Neural cell (in vitro differentiated cells): ENCODE results near the gene MTCH1. TPM values are rescaled to one million over a fixed set of nuclear protein-coding genes. Genes with fewer than 3 reads are reported as not detected.

ENCODE experiments used
- H2AFZ ChIP-seq: fragments of 200-600, 300-800 bp; sonication (generic), shearing (Covaris generic); 2 replicates; pipeline ENCODE4 v1.6.0; 2014; ENCODE audit warnings: low read depth, mild to moderate bottlenecking, antibody characterized with exemption, low read length, moderate library complexity
- H3F3A ChIP-seq: fragments of 200-600 bp; shearing (Covaris generic); 2 replicates; pipeline ENCODE4 v1.6.1; 2016; ENCODE audit warnings: mild to moderate bottlenecking, moderate library complexity, mixed read lengths, antibody characterized with exemption, low read length; ENCODE audit not compliant: insufficient read depth, poor library complexity, severe bottlenecking
- H3K27ac ChIP-seq: fragments of 200-600, 300-800 bp; sonication (generic), shearing (Covaris generic); 2 replicates; pipeline ENCODE4 v1.5.1; 2014; ENCODE audit warnings: mild to moderate bottlenecking, low read length, moderate library complexity
- H3K27me3 ChIP-seq: fragments of 300-800, 200-600 bp; sonication (generic), shearing (Covaris generic); 2 replicates; pipeline ENCODE4 v1.6.0; 2014; ENCODE audit warnings: mild to moderate bottlenecking, low read depth, low read length, moderate library complexity; ENCODE audit not compliant: insufficient read depth
- H3K36me3 ChIP-seq: fragments of 300-800, 200-600 bp; sonication (generic), shearing (Covaris generic); 2 replicates; pipeline ENCODE4 v1.5.1; 2014; ENCODE audit warnings: mild to moderate bottlenecking, antibody characterized with exemption, low read length, moderate library complexity; ENCODE audit not compliant: insufficient read depth
- H3K4me2 ChIP-seq: fragments of 300-800, 200-600 bp; sonication (generic), shearing (Covaris generic); 2 replicates; pipeline ENCODE4 v1.6.0; 2014; ENCODE audit warnings: mild to moderate bottlenecking, low read length
- H3K4me3 ChIP-seq: fragments of 300-800, 200-600 bp; sonication (generic), shearing (Covaris generic); 2 replicates; pipeline ENCODE4 v1.5.1; 2014; ENCODE audit warnings: mild to moderate bottlenecking, low read length, moderate library complexity
- H3K79me2 ChIP-seq: fragments of 200-600 bp; shearing (Covaris generic); replicated peaks from 2 replicates; pipeline ENCODE4 v1.6.0; 2014; ENCODE audit warnings: mild to moderate bottlenecking, low read length, moderate library complexity; ENCODE audit not compliant: insufficient read depth
- H3K9ac ChIP-seq: fragments of 300-800, 200-600 bp; sonication (generic), shearing (Covaris generic); 2 replicates; pipeline ENCODE4 v1.6.1; 2016; ENCODE audit warnings: mild to moderate bottlenecking, low read length, mixed read lengths
- H3K9me2 ChIP-seq: fragments of 200-600 bp; shearing (Covaris generic); 2 replicates; pipeline ENCODE4 v1.6.1; 2016; ENCODE audit warnings: mild to moderate bottlenecking, low read length, mixed read lengths; ENCODE audit not compliant: insufficient read depth
- H3K9me3 ChIP-seq: fragments of 200-600, 300-800 bp; sonication (generic), shearing (Covaris generic); 2 replicates; pipeline ENCODE4 v1.6.1; 2016; ENCODE audit warnings: mild to moderate bottlenecking, mixed run types, low read length, moderate library complexity, mixed read lengths
- H4K20me1 ChIP-seq: fragments of 200-600 bp; shearing (Covaris generic); 2 replicates; pipeline ENCODE4 v1.6.1; 2016; ENCODE audit warnings: mild to moderate bottlenecking, mixed run types; ENCODE audit not compliant: insufficient read depth
- EP300 ChIP-seq: fragments of 450-650 bp; conservative IDR thresholded peaks from 2 replicates; pipeline ENCODE4 v1.6.1; 2014; ENCODE audit warnings: antibody characterized with exemption, mild to moderate bottlenecking, moderate library complexity; ENCODE audit not compliant: poor library complexity, severe bottlenecking
- EZH2 ChIP-seq: fragments of 200-600, 300-800 bp; shearing (Covaris generic), sonication (generic); IDR thresholded peaks from 2 replicates; pipeline ENCODE4 v1.6.1; 2014; ENCODE audit warnings: antibody characterized with exemption, low read length, borderline replicate concordance, mild to moderate bottlenecking; ENCODE audit not compliant: insufficient read depth, poor library complexity, severe bottlenecking
- MXI1 ChIP-seq: fragments of 450-650 bp; conservative IDR thresholded peaks from 2 replicates; pipeline ENCODE4 v1.6.1; 2014; ENCODE audit warnings: antibody characterized with exemption, mild to moderate bottlenecking; ENCODE audit not compliant: poor library complexity, severe bottlenecking
- POLR2AphosphoS5 ChIP-seq: IDR thresholded peaks from 2 replicates; pipeline ENCODE4 v1.6.1; 2012
- RAD21 ChIP-seq: fragments of 450-650 bp; conservative IDR thresholded peaks from 2 replicates; pipeline ENCODE4 v1.6.1; 2014; ENCODE audit warnings: antibody characterized with exemption, mild to moderate bottlenecking, moderate library complexity
- REST ChIP-seq: IDR thresholded peaks from 2 replicates; pipeline ENCODE4 v1.6.1; 2012; ENCODE audit warnings: borderline replicate concordance
- SMC3 ChIP-seq: fragments of 450-650 bp; conservative IDR thresholded peaks from 2 replicates; pipeline ENCODE4 v1.6.1; 2014; ENCODE audit warnings: antibody characterized with exemption, mild to moderate bottlenecking, moderate library complexity; ENCODE audit not compliant: poor library complexity
- TAF1 ChIP-seq: IDR thresholded peaks from 2 replicates; pipeline ENCODE4 v1.6.1; 2012; ENCODE audit warnings: low read depth
- polyA plus RNA-seq: library from polyadenylated mRNA; depleted of rRNA; stranded (reverse); fragments of >200 nt; gene quantifications from 2 replicates; pipeline ENCODE4 v1.2.3, GENCODE V29; 2014
- TF ChIP-seq, protein P1 (sequence below): fragments of 450-650 bp; IDR thresholded peaks from 2 replicates; pipeline ENCODE4 v1.5.1; 2014; ENCODE audit warnings: antibody characterized with exemption, mild to moderate bottlenecking, moderate library complexity; ENCODE audit not compliant: poor library complexity, severe bottlenecking

MTCH1 gene
- polyA plus RNA-seq, 1 donor from 2014 or later = 217 TPM

DNA sequence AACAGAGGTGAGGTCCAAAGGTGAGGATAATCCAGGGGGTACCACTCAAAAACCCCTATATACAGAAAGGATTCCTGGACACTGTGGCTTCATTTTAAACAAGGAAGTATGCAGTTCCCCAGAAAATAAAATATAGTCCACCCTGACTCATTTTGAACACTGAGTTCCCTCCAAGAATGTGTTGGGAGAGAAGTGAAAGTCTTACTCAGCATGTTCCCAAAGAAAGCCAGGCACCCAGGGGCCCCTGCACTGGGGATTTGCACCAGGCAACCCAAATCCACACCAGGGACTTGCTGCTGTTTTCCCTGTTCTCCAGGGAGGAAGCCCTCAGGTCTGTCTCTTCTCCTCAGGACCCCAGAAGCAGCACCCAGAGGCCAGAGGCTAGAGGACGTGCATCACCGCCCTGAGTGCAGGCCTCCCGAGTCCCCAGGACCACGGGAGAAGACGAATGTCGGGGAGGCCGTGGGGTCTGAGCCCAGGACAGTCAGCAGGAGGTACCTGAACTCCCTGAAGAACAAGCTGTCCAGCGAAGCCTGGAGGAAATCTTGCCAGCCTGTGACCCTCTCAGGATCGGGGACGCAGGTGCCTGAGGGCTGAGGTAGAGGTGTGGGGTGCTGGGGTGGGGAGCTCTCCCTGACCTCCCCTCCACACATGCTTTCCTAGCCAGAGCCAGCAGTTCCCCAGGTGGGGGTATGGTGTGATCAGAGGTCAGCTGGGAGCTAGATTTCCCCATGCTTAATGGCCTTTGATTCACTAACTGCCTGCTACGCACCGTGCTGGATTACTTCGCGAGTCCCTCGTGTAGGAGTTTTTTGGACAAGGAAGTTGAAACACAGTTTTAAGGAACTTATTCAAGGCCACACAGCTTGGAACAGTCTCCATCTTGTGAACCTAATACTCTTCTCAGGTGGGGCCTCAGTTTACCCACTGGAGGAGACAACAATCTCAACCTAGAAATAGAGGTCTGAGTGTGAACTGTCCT is 22.8 kb upstream of the MTCH1 start:
- no peak overlapping the region for H3K27ac ChIP-seq
- H3K9ac ChIP-seq = no peak overlapping the region
- H3K9me2 ChIP-seq = no peaks in the 10 kb centered on the region
- H2AFZ ChIP-seq = no peak overlapping the region
- H3K36me3 ChIP-seq = no peaks in the 10 kb centered on the region
- TF ChIP-seq MXI1 (no peak), EP300 (no peak), POLR2AphosphoS5 (no peak), TAF1 (no peak), EZH2 (no peak), RAD21 (no peak), SMC3 (no peak)
- TF ChIP-seq, protein P1, sequence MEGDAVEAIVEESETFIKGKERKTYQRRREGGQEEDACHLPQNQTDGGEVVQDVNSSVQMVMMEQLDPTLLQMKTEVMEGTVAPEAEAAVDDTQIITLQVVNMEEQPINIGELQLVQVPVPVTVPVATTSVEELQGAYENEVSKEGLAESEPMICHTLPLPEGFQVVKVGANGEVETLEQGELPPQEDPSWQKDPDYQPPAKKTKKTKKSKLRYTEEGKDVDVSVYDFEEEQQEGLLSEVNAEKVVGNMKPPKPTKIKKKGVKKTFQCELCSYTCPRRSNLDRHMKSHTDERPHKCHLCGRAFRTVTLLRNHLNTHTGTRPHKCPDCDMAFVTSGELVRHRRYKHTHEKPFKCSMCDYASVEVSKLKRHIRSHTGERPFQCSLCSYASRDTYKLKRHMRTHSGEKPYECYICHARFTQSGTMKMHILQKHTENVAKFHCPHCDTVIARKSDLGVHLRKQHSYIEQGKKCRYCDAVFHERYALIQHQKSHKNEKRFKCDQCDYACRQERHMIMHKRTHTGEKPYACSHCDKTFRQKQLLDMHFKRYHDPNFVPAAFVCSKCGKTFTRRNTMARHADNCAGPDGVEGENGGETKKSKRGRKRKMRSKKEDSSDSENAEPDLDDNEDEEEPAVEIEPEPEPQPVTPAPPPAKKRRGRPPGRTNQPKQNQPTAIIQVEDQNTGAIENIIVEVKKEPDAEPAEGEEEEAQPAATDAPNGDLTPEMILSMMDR = no peak
- no peaks in the 10 kb centered on the region for H3F3A ChIP-seq
- H3K79me2 ChIP-seq = no peaks in the 10 kb centered on the region
- H3K27me3 ChIP-seq = no peaks in the 10 kb centered on the region
- no peak overlapping the region for H3K4me2 ChIP-seq
- H3K4me3 ChIP-seq = no peak overlapping the region
- H4K20me1 ChIP-seq = no peaks in the 10 kb centered on the region
- H3K9me3 ChIP-seq = no peaks in the 10 kb centered on the region

DNA sequence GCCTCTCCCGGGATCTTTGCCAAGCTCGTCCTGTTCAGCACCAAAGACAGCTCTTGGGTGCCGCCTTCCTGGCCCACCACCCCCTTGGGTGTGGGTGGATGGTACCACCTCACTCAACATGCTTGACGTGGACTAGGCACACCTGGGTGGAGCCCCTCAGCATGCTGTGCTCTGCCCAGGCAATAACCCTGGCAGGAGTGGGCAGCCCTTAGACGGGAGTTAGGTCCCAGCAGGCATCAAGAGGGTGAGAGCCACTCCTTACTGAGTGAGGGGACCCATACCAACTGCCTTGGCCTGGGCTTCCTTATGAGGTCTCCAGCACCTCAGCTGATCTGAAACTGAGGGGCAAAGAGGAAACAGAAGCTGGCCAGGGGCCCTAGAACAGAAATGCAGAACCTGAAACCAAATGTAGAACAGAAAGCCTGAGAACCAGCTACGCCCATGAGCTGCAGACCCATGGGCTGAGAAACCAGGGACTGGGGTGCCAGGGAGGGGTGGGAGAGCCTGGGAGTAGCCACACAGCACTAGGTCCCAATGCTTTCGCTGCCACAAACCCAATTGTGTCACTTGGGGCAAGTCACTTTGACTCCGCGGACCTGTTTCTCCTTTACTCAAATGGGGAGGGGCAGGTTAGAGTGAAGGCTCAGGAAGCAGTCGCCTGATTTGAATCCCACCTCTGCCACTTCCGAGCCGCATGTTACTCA is 21.5 kb upstream of the MTCH1 start:
- no peaks in the 10 kb centered on the region for H3K9me3 ChIP-seq
- no peak overlapping the region for H3K27ac ChIP-seq
- H3K36me3 ChIP-seq = no peaks in the 10 kb centered on the region
- H3F3A ChIP-seq = no peaks in the 10 kb centered on the region
- H3K9ac ChIP-seq = no peak overlapping the region
- H3K4me3 ChIP-seq = no peak overlapping the region
- H2AFZ ChIP-seq = no peak overlapping the region
- H3K4me2 ChIP-seq = no peak overlapping the region
- no peaks in the 10 kb centered on the region for H3K79me2 ChIP-seq
- TF ChIP-seq TAF1 (no peak), RAD21 (no peak), SMC3 (no peak), MXI1 (no peak), POLR2AphosphoS5 (no peak), REST (no peak), EZH2 (no peak), EP300 (no peak)
- TF ChIP-seq, protein P1 = no peak
- no peaks in the 10 kb centered on the region for H3K9me2 ChIP-seq
- H3K27me3 ChIP-seq = no peaks in the 10 kb centered on the region
- H4K20me1 ChIP-seq = no peaks in the 10 kb centered on the region
